GM18868 (cell line): Measurements from ENCODE around the gene LPP.

Source experiments
- ATAC-seq: cut with Tn5 transposase; IDR thresholded peaks from one replicate; pipeline ENCODE4 v1.9.1; 2021; ENCODE audit warnings: mild to moderate bottlenecking, moderate library complexity; ENCODE audit not compliant: unreplicated experiment

Gene LPP

GRCh38 chr3:188884299-188885043 lies 730.5 kb downstream of the LPP start:
- no peak for ATAC-seq

GRCh38 chr3:188888321-188889053 lies 734.5 kb downstream of the LPP start:
- no peak for ATAC-seq

GRCh38 chr3:188889054-188889491 lies 735.1 kb downstream of the LPP start:
- ATAC-seq: no peak

- no peak for ATAC-seq
Observed at GRCh38 chr3:188890572-188891270, 736.8 kb downstream of the LPP start.

GRCh38 chr3:188899881-188900280 lies 745.9 kb downstream of the LPP start:
- no peak for ATAC-seq

GRCh38 chr3:188900421-188900951 lies 746.5 kb downstream of the LPP start:
- ATAC-seq: no peak

GRCh38 chr3:188901126-188901525 lies 747.2 kb downstream of the LPP start:
- no peak for ATAC-seq

GRCh38 chr3:188901671-188902287 lies 747.8 kb downstream of the LPP start:
- no peak for ATAC-seq

- no peak for ATAC-seq
Observed at GRCh38 chr3:188904670-188905069, 750.7 kb downstream of the LPP start.

GRCh38 chr3:188905547-188905946 lies 751.6 kb downstream of the LPP start:
- no peak for ATAC-seq

GRCh38 chr3:188906236-188906635 lies 752.3 kb downstream of the LPP start:
- ATAC-seq: no peak

GRCh38 chr3:188908002-188908850 lies 754.3 kb downstream of the LPP start:
- ATAC-seq: no peak

- no peak for ATAC-seq
Observed at GRCh38 chr3:188911026-188911850, 757.3 kb downstream of the LPP start.

- ATAC-seq: no peak
Observed at GRCh38 chr3:188913084-188913483, 759.1 kb downstream of the LPP start.

GRCh38 chr3:188914552-188914951 lies 760.6 kb downstream of the LPP start:
- ATAC-seq: peak; percentile 60

GRCh38 chr3:188915127-188915526 lies 761.2 kb downstream of the LPP start:
- peak; percentile 43 for ATAC-seq

GRCh38 chr3:188916934-188917401 lies 763.0 kb downstream of the LPP start:
- ATAC-seq: peak; percentile 51

- ATAC-seq: no peak
Observed at GRCh38 chr3:188918093-188918492, 764.1 kb downstream of the LPP start.

- no peak for ATAC-seq
Observed at GRCh38 chr3:188923671-188924070, 769.7 kb downstream of the LPP start.
